ENCODE data around the gene FRMD7.
"Not testable (repeated sequence)": the region's sequence is repeated elsewhere in the genome, so short reads cannot be mapped to it uniquely, and the experiment has no call there.

FRMD7 gene

DNA sequence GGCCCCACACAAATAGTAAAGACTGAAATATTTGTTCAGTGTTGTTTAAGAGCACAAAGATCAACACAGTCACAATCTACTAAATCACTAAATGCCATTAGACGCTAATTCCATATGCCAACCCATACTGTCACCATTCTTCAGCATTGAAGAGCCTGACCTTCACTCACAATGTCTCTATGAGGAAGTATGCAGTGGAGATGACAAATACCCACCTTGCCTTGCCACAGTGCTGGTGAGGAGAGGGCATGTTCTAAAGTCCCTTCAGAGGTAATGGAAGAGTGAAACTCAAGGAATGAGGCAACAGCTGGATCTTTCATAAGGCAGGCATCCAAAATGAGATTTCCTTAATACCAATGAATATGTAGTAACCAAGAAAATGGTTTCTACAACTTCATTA is 50.4 kb downstream of the FRMD7 start:
- TF ChIP-seq GATA1 (IDR thresholded peaks at IDR 0.05; ENCODE audit: low read depth, low read length) (no peak), POLR2A (IDR thresholded peaks at IDR 0.05; ENCODE audit: low read length) (no peak)
- DNase-seq, result no peak

DNA sequence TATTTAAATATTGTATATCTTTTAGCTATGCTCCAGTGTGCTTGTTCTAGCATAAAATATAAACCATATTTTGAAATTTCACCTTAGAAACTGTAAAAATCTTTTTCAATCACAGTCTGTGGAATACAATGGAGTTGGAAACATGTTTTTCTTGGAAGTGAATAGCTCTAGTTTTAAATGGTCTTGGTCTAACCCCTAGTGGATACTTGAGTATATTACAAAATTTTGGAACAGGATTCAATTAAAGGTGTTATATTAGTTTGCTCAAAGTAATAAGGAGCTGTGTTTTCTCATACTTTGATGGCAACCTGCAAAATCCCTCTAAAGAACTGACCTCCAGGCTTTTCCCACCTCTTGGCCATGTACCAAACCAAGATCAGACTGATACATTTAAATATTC is 56.6 kb downstream of the FRMD7 start:
- TF ChIP-seq POLR2A (IDR thresholded peaks at IDR 0.05; ENCODE audit: low read length) (no peak), GATA1 (IDR thresholded peaks at IDR 0.05; ENCODE audit: low read depth, low read length) (no peak)
- peak; percentile 4 to 24 for DNase-seq

DNA sequence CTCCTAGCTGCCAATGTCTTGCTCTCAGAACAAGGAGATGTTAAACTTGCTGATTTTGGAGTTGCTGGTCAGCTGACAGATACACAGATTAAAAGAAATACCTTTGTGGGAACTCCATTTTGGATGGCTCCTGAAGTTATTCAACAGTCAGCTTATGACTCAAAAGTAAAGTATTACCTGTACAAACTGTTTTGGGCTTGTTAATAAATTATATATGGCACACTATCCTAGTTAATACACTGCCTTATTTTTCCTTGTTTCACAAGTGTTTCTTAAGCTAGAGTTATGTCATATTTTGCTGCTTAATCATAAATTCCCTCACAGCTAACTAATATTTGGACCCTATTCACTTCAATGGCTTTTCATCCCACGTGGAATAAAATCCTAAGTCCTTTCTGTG is 59.4 kb downstream of the FRMD7 start:
- DNase-seq, result no peak
- no peak for TF ChIP-seq POLR2A (IDR thresholded peaks at IDR 0.05; ENCODE audit: low read length)
- no peak for TF ChIP-seq GATA1 (IDR thresholded peaks at IDR 0.05; ENCODE audit: low read depth, low read length)

DNA sequence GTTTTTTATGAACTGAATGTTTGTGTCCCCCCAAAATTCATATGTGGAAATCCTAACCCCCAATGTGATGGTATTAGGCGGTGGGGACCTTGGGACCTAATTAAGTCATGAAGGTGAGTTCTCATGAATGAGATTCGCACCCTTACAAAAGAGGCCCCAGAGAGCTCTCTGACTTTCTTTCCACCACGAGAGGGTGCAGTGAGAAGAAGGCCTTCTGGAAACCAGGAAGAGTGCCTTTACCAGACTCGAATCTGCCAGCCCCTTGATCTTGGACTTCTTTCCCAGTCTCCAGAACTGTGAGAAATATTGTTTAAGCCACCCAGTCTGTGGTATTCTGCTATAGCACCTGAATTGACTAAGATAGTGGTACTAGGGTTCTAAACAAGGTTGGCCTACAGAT is 64.0 kb downstream of the FRMD7 start:
- DNase-seq, result no peak
- TF ChIP-seq POLR2A (IDR thresholded peaks at IDR 0.05; ENCODE audit: low read length) (no peak), GATA1 (IDR thresholded peaks at IDR 0.05; ENCODE audit: low read depth, low read length) (no peak)

DNA sequence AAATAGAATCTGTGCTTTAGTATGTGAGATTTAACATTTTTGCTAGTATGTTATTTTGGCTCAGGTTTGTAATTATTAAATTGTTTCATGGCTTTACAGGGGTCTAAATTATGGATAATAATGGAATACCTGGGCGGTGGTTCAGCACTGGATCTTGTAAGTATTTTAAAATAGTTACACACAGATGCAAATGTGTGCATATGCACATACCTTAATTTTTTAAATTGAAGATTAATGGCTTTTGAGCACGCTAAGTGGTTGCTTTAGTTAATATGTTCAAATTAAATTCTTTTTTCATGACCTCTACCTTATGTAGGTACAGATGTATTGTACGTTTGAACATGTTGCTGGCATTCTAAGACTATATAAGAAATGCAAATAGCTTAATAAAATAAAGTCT is 64.5 kb downstream of the FRMD7 start:
- TF ChIP-seq POLR2A (IDR thresholded peaks at IDR 0.05; ENCODE audit: low read length) (no peak), GATA1 (IDR thresholded peaks at IDR 0.05; ENCODE audit: low read depth, low read length) (no peak)
- DNase-seq, result no peak

DNA sequence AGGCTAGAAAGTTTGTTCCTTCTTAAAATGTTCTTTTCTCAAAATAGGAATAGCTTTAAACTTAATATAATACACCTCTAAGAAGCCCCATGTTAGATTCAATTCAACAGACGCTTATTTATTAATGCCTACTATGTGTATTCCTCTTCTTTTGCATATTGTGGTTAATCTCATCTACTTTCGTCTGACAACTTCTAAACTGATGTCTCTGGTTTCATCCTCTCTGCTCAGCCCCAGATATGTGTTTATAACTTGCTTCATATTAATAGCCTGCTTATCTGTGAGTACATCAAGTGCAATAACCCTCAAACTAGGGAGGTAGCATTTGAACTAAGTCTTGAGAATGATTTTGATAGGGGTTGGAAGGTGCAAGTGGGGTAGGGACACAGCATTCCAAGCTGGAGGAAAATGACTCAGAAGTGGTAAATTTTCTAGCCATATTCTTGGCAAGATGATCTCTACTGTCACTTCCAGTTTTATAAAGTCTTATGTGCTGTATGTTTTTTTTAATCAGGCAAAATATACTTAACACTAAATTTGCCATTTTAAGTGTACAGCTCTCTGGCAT is 67.8 kb downstream of the FRMD7 start:
- DNase-seq, result no peak
- TF ChIP-seq POLR2A (IDR thresholded peaks at IDR 0.05; ENCODE audit: low read length) (no peak), GATA1 (IDR thresholded peaks at IDR 0.05; ENCODE audit: low read depth, low read length) (no peak)

DNA sequence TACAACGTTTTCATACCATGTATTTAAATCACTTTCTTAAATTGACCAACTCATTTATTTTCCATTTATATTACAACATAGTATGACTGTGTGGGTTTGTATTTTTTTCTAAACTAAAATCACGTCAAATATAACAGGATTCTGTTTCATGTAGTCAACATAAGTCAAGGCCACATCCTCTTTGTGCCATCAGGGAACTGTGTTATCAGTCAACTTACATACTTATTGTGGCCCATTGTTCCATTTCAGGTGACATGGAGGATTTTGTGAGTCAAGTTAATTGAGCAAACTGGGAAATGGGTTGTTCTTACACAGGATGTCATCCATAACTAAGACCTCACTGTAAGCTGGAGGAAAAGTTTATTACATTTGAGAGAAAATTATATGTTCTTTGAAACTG is 68.8 kb downstream of the FRMD7 start:
- DNase-seq, result no peak
- TF ChIP-seq POLR2A (IDR thresholded peaks at IDR 0.05; ENCODE audit: low read length) (no peak), GATA1 (IDR thresholded peaks at IDR 0.05; ENCODE audit: low read depth, low read length) (no peak)

DNA sequence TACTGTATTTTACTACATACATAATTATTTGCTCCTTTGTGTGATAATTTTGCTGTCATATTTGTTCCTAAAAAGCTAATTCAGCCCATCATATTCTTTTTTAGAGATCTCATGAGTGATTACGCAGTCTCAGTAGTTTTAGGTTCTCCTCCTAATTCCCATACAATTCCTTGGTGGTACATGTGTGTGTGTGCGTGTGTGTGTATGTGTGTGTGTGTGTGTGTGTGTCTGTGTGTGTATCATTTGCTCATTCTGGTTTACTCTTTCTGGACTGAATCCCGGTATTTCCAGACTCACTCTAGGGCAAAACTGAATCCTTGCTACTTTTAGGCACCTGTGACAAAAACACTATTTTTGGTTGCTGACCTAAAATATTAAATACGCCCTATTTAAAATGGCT is 69.8 kb downstream of the FRMD7 start:
- no peak for TF ChIP-seq GATA1 (IDR thresholded peaks at IDR 0.05; ENCODE audit: low read depth, low read length)
- no peak for TF ChIP-seq POLR2A (IDR thresholded peaks at IDR 0.05; ENCODE audit: low read length)
- DNase-seq, result no peak

DNA sequence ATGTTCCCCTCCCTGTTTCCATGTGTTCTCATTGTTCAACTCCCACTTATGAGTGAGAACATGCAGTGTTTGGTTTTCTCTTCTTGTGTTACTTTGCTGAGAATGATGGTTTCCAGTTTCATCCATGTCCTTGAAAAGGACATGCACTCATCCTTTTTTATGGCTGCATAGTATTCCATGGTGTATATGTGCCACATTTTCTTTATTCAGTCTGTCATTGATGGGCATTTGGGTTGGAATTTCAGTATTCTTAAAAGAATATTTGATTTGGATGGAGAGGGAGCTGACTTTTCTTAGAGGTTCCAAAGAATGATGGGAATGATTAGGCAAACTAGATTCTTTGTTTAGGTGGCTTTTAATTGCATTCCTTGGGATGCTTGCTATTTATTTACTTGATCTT is 76.0 kb downstream of the FRMD7 start:
- DNase-seq, result not testable (repeated sequence)

DNA sequence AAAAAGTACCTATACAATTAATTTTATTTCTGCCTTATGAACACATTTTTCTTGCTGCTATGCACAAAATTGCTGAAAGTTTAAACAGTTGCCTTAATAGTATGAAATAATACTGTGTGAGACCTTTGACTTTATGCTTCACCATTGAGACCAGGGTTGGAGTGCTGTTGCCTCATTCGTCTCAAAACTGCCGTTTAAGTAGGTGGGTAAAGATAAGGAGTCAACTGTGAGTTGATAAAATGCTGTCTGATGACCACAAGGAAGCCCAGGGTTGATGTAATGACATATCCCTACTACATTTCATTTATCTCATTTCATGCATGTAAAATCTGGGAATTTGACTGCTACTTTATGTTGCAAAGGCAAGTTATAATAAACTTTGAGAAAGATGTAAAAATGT is 81.3 kb downstream of the FRMD7 start:
- DNase-seq, result peak; percentile 83
- TF ChIP-seq GATA1 (IDR thresholded peaks at IDR 0.05; ENCODE audit: low read depth, low read length) (no peak), POLR2A (IDR thresholded peaks at IDR 0.05; ENCODE audit: low read length) (no peak)

DNA sequence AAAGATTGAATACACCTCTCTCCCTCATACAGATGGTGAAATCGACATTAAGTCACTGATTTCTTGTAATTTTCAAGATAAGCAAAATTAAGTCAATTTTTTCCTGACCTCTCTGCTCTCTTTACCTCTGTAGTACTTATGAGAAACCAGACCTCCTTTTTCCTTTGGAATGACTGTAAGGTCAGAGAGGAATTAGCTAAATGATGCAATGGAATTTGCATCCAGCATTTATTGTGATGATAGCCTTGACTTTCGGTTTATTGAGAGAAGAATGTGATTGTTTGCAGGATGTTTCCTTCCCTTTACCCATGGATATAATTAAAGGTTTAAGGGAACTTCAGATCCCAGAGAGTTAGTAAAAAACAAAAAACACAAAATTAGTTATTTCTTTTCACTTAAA is 82.4 kb downstream of the FRMD7 start:
- TF ChIP-seq POLR2A (IDR thresholded peaks at IDR 0.05; ENCODE audit: low read length) (no peak), GATA1 (IDR thresholded peaks at IDR 0.05; ENCODE audit: low read depth, low read length) (no peak)
- no peak for DNase-seq

DNA sequence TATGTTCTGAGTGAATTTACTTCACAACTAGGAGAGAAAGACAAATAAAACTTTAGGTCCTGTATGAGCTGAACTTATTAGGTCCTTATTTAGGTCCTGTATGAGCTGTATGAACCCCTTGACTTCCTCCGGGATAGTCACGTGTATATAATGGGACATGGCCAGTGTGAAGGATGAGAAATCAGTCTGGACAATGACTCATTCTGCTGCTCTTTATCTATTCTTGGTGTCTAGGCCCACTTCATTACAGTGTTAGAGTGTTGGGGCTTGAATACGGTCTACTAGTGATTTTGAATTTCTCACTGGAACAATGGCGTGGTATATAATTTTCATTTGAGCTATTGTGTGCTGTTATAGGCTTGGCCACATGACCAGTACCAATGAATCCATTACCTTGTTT is 82.9 kb downstream of the FRMD7 start:
- TF ChIP-seq GATA1 (IDR thresholded peaks at IDR 0.05; ENCODE audit: low read depth, low read length), result no peak
- peak; percentile 52 to 65 for DNase-seq

DNA sequence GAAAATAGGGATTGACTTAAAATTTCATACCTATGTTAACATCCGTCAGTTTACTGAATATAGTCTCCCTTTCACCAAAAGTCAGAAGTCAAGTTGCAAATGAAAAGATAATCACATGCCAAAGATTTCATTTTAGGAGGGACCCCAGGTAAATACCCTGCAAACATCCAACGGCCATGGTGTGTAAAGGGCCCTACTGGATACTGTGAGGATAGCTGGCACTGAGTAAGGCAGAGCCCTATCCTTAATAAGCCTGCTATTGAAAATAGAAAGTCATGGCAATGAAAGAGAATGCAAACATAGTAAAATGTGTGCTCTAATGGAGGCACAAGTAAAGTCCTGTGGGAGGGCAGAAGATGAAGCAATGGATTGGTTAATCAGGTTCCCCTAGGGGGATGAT is 83.8 kb downstream of the FRMD7 start:
- no peak for TF ChIP-seq POLR2A (IDR thresholded peaks at IDR 0.05; ENCODE audit: low read length)
- no peak for TF ChIP-seq GATA1 (IDR thresholded peaks at IDR 0.05; ENCODE audit: low read depth, low read length)
- peak in 1 of 2 experiments; percentile 7 for DNase-seq

DNA sequence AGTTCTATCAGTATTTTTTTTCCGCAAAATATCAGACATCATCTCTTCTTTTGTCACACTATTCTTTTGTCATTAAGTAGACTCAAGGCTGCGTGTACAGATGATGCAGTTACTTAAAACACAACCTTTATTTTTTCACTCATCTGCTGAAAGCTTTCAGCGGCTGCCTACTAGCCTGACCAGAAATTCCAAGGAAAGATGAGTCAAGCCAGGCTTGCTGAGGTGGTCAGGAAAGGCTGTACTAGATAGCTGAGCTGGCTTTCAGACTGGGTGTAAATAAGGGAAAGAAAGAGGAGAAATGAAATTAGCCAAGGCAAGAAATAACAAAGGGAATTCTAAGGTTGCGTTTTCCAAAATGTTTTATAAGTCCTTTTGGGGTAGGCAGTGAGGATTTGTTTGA is 86.8 kb downstream of the FRMD7 start:
- TF ChIP-seq GATA1 (IDR thresholded peaks at IDR 0.05; ENCODE audit: low read depth, low read length) (no peak), POLR2A (IDR thresholded peaks at IDR 0.05; ENCODE audit: low read length) (no peak)
- no peak for DNase-seq

DNA sequence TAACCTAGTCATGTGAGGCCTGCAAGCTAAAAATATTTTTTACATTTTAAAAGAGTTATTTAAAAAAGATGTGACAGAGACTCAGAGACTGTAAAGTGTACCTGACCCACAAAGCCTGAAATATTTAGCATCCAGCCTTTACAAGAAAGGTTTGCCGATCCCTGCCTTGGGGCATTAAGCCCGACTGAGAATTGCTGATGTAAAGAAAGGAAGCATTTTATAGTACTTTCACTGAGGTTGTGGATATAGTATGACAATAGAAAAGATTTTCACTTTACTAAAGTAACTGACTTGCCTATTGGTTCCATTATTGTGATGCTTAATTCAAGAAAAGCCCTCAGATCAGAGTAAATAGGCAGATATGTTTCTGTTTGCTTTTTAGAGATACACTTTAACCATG is 87.8 kb downstream of the FRMD7 start:
- TF ChIP-seq POLR2A (IDR thresholded peaks at IDR 0.05; ENCODE audit: low read length) (no peak), GATA1 (IDR thresholded peaks at IDR 0.05; ENCODE audit: low read depth, low read length) (no peak)

DNA sequence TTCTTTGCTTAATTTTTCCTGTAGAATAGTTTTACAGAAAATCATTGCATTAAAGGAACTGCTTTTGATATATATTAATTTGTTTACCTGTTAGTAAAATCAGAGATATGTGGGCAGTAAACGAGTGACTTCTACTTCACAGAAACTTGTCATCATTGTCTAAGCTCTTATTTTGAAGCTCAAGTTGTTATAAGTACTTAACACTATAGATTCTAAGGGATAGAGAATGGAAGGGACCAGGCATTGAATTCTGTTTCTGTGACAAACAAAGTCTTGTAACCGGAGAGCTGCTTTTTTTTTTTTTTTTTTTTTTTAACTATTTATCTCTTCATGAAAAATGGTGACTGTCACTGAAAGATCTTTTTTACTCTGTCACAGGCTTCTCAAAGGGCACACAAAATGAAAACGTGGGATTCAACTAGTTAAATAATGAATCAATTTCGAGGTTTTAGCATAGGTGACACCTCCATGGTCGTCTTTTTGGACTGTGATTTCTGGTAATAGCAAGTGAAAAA is 90.3 kb downstream of the FRMD7 start:
- peak in 1 of 2 experiments; percentile 6 for DNase-seq
- no peak for TF ChIP-seq GATA1 (IDR thresholded peaks at IDR 0.05; ENCODE audit: low read depth, low read length)
- no peak for TF ChIP-seq POLR2A (IDR thresholded peaks at IDR 0.05; ENCODE audit: low read length)

More for the DNA sequence above, 87.8 kb downstream of the FRMD7 start:
- no peak for DNase-seq
